H9 (cell line): ENCODE data around the gene LRRC71. TPM values are rescaled to one million over a fixed set of nuclear protein-coding genes. Genes with fewer than 3 reads are reported as not detected.

ENCODE experiments used
- DNase-seq: peaks from one replicate; pipeline ENCODE4 v3.0.0-alpha.2; 2017
- H2AFZ ChIP-seq: one replicate; pipeline ENCODE4 v1.6.1; 2013; ENCODE audit warnings: mild to moderate bottlenecking, low read length, control low read depth, moderate library complexity
- H2AK5ac ChIP-seq: 2 replicates; pipeline ENCODE4 v1.6.1; 2013; ENCODE audit warnings: low read length, control low read depth, mixed read lengths; ENCODE audit not compliant: insufficient read length
- H2BK120ac ChIP-seq: one replicate; pipeline ENCODE4 v1.6.1; 2013; ENCODE audit warnings: low read depth, mild to moderate bottlenecking, low read length, control low read depth, inconsistent platforms; ENCODE audit not compliant: poor library complexity, severe bottlenecking
- H2BK12ac ChIP-seq: 2 replicates; pipeline ENCODE4 v1.6.1; 2013; ENCODE audit warnings: low read length, control low read depth, mixed read lengths, low read depth; ENCODE audit not compliant: insufficient read length
- H2BK15ac ChIP-seq: 2 replicates; pipeline ENCODE4 v1.6.1; 2013; ENCODE audit warnings: low read depth, low read length, control low read depth
- H2BK20ac ChIP-seq: one replicate; pipeline ENCODE4 v1.6.1; 2013; ENCODE audit warnings: low read depth, mild to moderate bottlenecking, low read length, control low read depth, inconsistent platforms; ENCODE audit not compliant: poor library complexity, severe bottlenecking
- H2BK5ac ChIP-seq: 2 replicates; pipeline ENCODE4 v1.6.1; 2013; ENCODE audit warnings: low read length, control low read depth, mixed read lengths; ENCODE audit not compliant: insufficient read length
- H3K14ac ChIP-seq: 2 replicates; pipeline ENCODE4 v1.6.1; 2013; ENCODE audit warnings: low read length, control low read depth; ENCODE audit not compliant: insufficient read depth
- H3K18ac ChIP-seq: 2 replicates; pipeline ENCODE4 v1.6.1; 2013; ENCODE audit warnings: low read depth, mild to moderate bottlenecking, mixed read lengths, low read length, control low read depth; ENCODE audit not compliant: insufficient read length
- H3K23ac ChIP-seq: 2 replicates; pipeline ENCODE4 v1.6.1; 2013; ENCODE audit warnings: low read length, control low read depth, mixed read lengths, low read depth; ENCODE audit not compliant: insufficient read length
- H3K23me2 ChIP-seq: 2 replicates; pipeline ENCODE4 v1.6.1; 2013; ENCODE audit warnings: low read depth, mild to moderate bottlenecking, mixed read lengths, low read length, control low read depth; ENCODE audit not compliant: insufficient read length, poor library complexity, severe bottlenecking
- H3K27ac ChIP-seq: 2 replicates; pipeline ENCODE4 v1.5.1; 2013; ENCODE audit warnings: low read length, control low read depth, mixed read lengths, low read depth; ENCODE audit not compliant: insufficient read length
- H3K27me3 ChIP-seq: 2 replicates; pipeline ENCODE4 v1.6.1; 2013; ENCODE audit warnings: low read length, control low read depth, inconsistent platforms; ENCODE audit not compliant: insufficient read depth
- H3K4ac ChIP-seq: 2 replicates; pipeline ENCODE4 v1.6.1; 2013; ENCODE audit warnings: low read depth, mild to moderate bottlenecking, control low read depth, inconsistent platforms, low read length, moderate library complexity
- H3K4me1 ChIP-seq: 2 replicates; pipeline ENCODE4 v1.6.1; 2013; ENCODE audit warnings: low read length, control low read depth, inconsistent platforms; ENCODE audit not compliant: insufficient read depth
- H3K4me2 ChIP-seq: 2 replicates; pipeline ENCODE4 v1.6.1; 2013; ENCODE audit warnings: low read length, control low read depth, mixed read lengths; ENCODE audit not compliant: insufficient read length, insufficient read depth
- H3K56ac ChIP-seq: 2 replicates; pipeline ENCODE4 v1.6.1; 2013; ENCODE audit warnings: low read depth, mild to moderate bottlenecking, mixed read lengths, low read length, control low read depth; ENCODE audit not compliant: insufficient read length
- H3K79me1 ChIP-seq: 2 replicates; pipeline ENCODE4 v1.6.1; 2013; ENCODE audit warnings: low read depth, mild to moderate bottlenecking, moderate library complexity, low read length, control low read depth, inconsistent platforms; ENCODE audit not compliant: insufficient read depth, poor library complexity, severe bottlenecking
- H3K79me2 ChIP-seq: 2 replicates; pipeline ENCODE4 v1.6.1; 2013; ENCODE audit warnings: low read length, control low read depth, inconsistent platforms; ENCODE audit not compliant: insufficient read depth
- H3K9ac ChIP-seq: 2 replicates; pipeline ENCODE4 v1.6.1; 2013; ENCODE audit warnings: low read length, control low read depth, mixed read lengths; ENCODE audit not compliant: insufficient read length; ENCODE audit errors: extremely low read depth
- H3K9me3 ChIP-seq: one replicate; pipeline ENCODE4 v1.6.1; 2013; ENCODE audit warnings: low read depth, low read length, inconsistent platforms; ENCODE audit not compliant: control insufficient read depth
- H3T11ph ChIP-seq: one replicate; pipeline ENCODE4 v1.6.1; 2013; ENCODE audit warnings: mild to moderate bottlenecking, low read length, control low read depth, inconsistent platforms
- H4K20me1 ChIP-seq: one replicate; pipeline ENCODE4 v1.6.1; 2013; ENCODE audit not compliant: control insufficient read depth, insufficient read length, insufficient read depth
- H4K5ac ChIP-seq: 2 replicates; pipeline ENCODE4 v1.6.1; 2013; ENCODE audit warnings: low read depth, mild to moderate bottlenecking, mixed read lengths, low read length, control low read depth; ENCODE audit not compliant: insufficient read length
- H4K8ac ChIP-seq: replicated peaks from 2 replicates; pipeline ENCODE4 v1.6.1; 2013; ENCODE audit warnings: low read length, control low read depth, mixed read lengths, low read depth; ENCODE audit not compliant: insufficient read length
- H4K91ac ChIP-seq: 2 replicates; pipeline ENCODE4 v1.6.1; 2013; ENCODE audit warnings: low read depth, mild to moderate bottlenecking, moderate library complexity, mixed read lengths, low read length, control low read depth; ENCODE audit not compliant: insufficient read length
- H3K27ac Mint-ChIP-seq, 3 experiments: 2 replicates in 2 of 3; 3 replicates in 1 of 3; pipeline ENCODE4 v1.8.0; 2020 to 2021; ENCODE audit warnings: mixed read lengths in 3 of 3, mild to moderate bottlenecking in 1 of 3, moderate library complexity in 1 of 3
- H3K27me3 Mint-ChIP-seq: 2 replicates; pipeline ENCODE4 v1.8.0; 2021; ENCODE audit warnings: low read depth, mild to moderate bottlenecking, moderate library complexity, mixed read lengths
- H3K36me3 Mint-ChIP-seq, 3 experiments: 2 replicates in 2 of 3; 3 replicates in 1 of 3; pipeline ENCODE4 v1.8.0; 2020 to 2021; ENCODE audit warnings: low read depth in 3 of 3, mixed read lengths in 3 of 3; ENCODE audit not compliant: insufficient read depth in 1 of 3
- H3K4me1 Mint-ChIP-seq, 2 experiments: 2 replicates each; pipeline ENCODE4 v1.8.0; 2020; ENCODE audit warnings: mixed read lengths in 2 of 2
- H3K4me3 Mint-ChIP-seq, 2 experiments: 2 replicates in 1 of 2; 3 replicates in 1 of 2; pipeline ENCODE4 v1.8.0; 2020 to 2021; ENCODE audit warnings: mild to moderate bottlenecking in 2 of 2, mixed read lengths in 2 of 2, moderate library complexity in 1 of 2
- H3K9me3 Mint-ChIP-seq, 2 experiments: 2 replicates in 1 of 2; 3 replicates in 1 of 2; pipeline ENCODE4 v1.8.0; 2020; ENCODE audit warnings: mild to moderate bottlenecking in 2 of 2, mixed read lengths in 2 of 2, moderate library complexity in 1 of 2
- CTCF ChIP-seq: fragments of 200-600 bp; sonication (generic); conservative IDR thresholded peaks from 3 replicates; pipeline ENCODE4 v1.8.0; 2021; ENCODE audit warnings: antibody characterized with exemption, mild to moderate bottlenecking
- WGBS: extraction: QIAGEN DNeasy Blood & Tissue Kit; methylation state at CpG from one replicate; pipeline ENCODE4 v1.1.7; 2013; ENCODE audit warnings: missing lambda C conversion rate, low lambda C conversion rate, mixed read lengths; ENCODE audit not compliant: insufficient read length; ENCODE audit errors: extremely low coverage; 5-methylcytosine and 5-hydroxymethylcytosine counted together
- total RNA-seq: library from RNA; stranded (reverse); gene quantifications from 2 replicates; pipeline ENCODE4 v1.2.1, GENCODE V29; 2021

Gene LRRC71
- total RNA-seq, 1 experiment from 2014 or later: not detected

GRCh38 chr1:156912861-156913808 is 7.3 kb upstream of the LRRC71 start:
- H3K36me3 Mint-ChIP-seq: no peaks in the 10 kb centered on the region
- Histone ChIP-seq H2BK12ac (no peak overlapping the region), H4K91ac (no peak overlapping the region), H3K79me1 (no peaks in the 10 kb centered on the region), H4K20me1 (no peaks in the 10 kb centered on the region), H3K56ac (no peak overlapping the region), H3K14ac (no peak overlapping the region), H2BK15ac (no peak overlapping the region), H3K4me2 (no peak overlapping the region), H2BK120ac (no peak overlapping the region), H3K9me3 (no peaks in the 10 kb centered on the region), H3K23ac (no peak overlapping the region), H4K5ac (no peak overlapping the region), H3K18ac (no peak overlapping the region), H3T11ph (no peak overlapping the region), H3K9ac (no peak overlapping the region), H2BK5ac (no peak overlapping the region), H3K4me1 (no peaks in the 10 kb centered on the region), H2AFZ (no peak overlapping the region), H2AK5ac (no peak overlapping the region), H3K27ac (no peak overlapping the region), H2BK20ac (no peak overlapping the region), H3K4ac (no peak overlapping the region), H3K79me2 (no peaks in the 10 kb centered on the region), H4K8ac (no peak overlapping the region), H3K23me2 (no peaks in the 10 kb centered on the region), H3K27me3 (no peaks in the 10 kb centered on the region; the same call in 1 of the 2 replicates)
- H3K9me3 Mint-ChIP-seq: no peaks in the 10 kb centered on the region; a peak in 1 of 5 replicates
- no peak overlapping the region for H3K4me3 Mint-ChIP-seq
- H3K27me3 Mint-ChIP-seq: peaks cover 53% of the 10 kb centered on the region
- H3K4me1 Mint-ChIP-seq: peaks cover 8 to 22% of the 10 kb centered on the region in 2 experiments
- DNase-seq: peak; percentile 69
- no peak overlapping the region for H3K27ac Mint-ChIP-seq
- peak; percentile 53 for TF ChIP-seq CTCF
- WGBS: no CpG with 5 or more reads among the region's 24 CpGs
